ENCODE results near the gene FBXL14.
"Not testable (repeated sequence)": the region's sequence is repeated elsewhere in the genome, so short reads cannot be mapped to it uniquely, and the experiment has no call there.

The FBXL14 gene

DNA sequence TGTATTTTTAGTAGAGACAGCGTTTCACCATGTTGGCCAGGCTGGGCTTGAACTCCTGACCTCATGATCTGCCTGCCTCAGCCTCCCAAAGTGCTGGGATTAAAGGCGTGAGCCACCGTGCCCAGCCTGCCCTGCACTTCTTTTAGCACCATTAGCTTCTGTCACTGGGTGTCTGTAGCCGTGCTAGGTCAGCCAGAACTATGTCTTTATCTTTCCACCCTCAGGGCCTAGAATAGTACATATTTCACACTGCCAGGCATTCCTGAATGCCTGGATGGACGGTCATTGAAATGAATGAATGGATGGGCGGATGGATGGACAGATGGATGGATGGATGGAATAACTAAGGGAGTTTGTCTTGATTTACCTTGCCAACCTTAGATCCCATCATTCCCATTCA, 33.7 kb downstream of the FBXL14 start:
- Histone ChIP-seq H2AFZ (ENCODE audit: low read depth, low read length, severe bottlenecking) (no peak overlapping the region), H3F3A (ENCODE audit: insufficient read depth) (no peaks in the 10 kb centered on the region), H3K36me3 (ENCODE audit: low read length) (no peaks in the 10 kb centered on the region), H3K79me2 (ENCODE audit: insufficient read depth, low read length) (no peaks in the 10 kb centered on the region), H3K4me2 (ENCODE audit: low read depth, low read length, poor library complexity, severe bottlenecking) (no peak overlapping the region), H3K27me3 (ENCODE audit: low read length) (no peaks in the 10 kb centered on the region), H3K27ac (ENCODE audit: low read depth, low read length) (no peak overlapping the region), H3K4me3 (ENCODE audit: insufficient read depth, low read length, poor library complexity, severe bottlenecking) (no peak overlapping the region), H3K9ac (ENCODE audit: low read length) (no peak overlapping the region), H4K20me1 (ENCODE audit: low read depth, low read length) (no peaks in the 10 kb centered on the region), H3K9me3 (ENCODE audit: insufficient read depth, low read length) (no peaks in the 10 kb centered on the region), H3K9me2 (replicated peaks; ENCODE audit: insufficient read depth, low read length) (no peaks in the 10 kb centered on the region)
- TF ChIP-seq EZH2phosphoT487 (conservative IDR thresholded peaks at IDR 0.05; ENCODE audit: low read length) = no peak
- TF ChIP-seq, protein P1, sequence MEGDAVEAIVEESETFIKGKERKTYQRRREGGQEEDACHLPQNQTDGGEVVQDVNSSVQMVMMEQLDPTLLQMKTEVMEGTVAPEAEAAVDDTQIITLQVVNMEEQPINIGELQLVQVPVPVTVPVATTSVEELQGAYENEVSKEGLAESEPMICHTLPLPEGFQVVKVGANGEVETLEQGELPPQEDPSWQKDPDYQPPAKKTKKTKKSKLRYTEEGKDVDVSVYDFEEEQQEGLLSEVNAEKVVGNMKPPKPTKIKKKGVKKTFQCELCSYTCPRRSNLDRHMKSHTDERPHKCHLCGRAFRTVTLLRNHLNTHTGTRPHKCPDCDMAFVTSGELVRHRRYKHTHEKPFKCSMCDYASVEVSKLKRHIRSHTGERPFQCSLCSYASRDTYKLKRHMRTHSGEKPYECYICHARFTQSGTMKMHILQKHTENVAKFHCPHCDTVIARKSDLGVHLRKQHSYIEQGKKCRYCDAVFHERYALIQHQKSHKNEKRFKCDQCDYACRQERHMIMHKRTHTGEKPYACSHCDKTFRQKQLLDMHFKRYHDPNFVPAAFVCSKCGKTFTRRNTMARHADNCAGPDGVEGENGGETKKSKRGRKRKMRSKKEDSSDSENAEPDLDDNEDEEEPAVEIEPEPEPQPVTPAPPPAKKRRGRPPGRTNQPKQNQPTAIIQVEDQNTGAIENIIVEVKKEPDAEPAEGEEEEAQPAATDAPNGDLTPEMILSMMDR (IDR thresholded peaks at IDR 0.05; ENCODE audit: insufficient read depth, low read length, poor library complexity, severe bottlenecking) = no peak

DNA sequence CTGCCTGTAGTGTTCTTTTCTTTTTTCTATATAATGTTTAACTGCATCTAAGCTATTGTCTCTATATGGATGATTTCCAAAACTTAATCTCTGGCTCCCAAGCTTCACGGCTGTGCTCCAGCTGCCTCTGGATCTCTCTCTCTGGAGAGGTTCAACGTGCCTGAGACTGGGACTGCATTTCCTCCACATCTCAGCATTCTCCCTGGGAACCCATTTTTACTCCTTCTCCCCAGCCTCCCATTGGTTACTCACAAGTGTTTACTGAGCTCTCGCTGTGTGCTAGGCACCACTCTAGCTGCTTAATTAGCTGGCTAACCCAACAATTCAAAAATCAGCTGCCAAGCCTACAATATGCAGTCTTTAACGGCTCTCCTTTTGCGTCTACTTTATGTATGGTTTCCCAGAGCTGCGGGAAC, 34.7 kb downstream of the FBXL14 start:
- Histone ChIP-seq H2AFZ (ENCODE audit: low read depth, low read length, severe bottlenecking) (no peak overlapping the region), H3K9me3 (ENCODE audit: insufficient read depth, low read length) (no peaks in the 10 kb centered on the region), H4K20me1 (ENCODE audit: low read depth, low read length) (no peaks in the 10 kb centered on the region), H3K9ac (ENCODE audit: low read length) (no peak overlapping the region), H3K4me3 (ENCODE audit: insufficient read depth, low read length, poor library complexity, severe bottlenecking) (no peak overlapping the region), H3K27ac (ENCODE audit: low read depth, low read length) (no peak overlapping the region), H3K4me2 (ENCODE audit: low read depth, low read length, poor library complexity, severe bottlenecking) (no peak overlapping the region), H3F3A (ENCODE audit: insufficient read depth) (no peaks in the 10 kb centered on the region), H3K36me3 (ENCODE audit: low read length) (no peaks in the 10 kb centered on the region), H3K27me3 (ENCODE audit: low read length) (no peaks in the 10 kb centered on the region), H3K9me2 (replicated peaks; ENCODE audit: insufficient read depth, low read length) (no peaks in the 10 kb centered on the region), H3K79me2 (ENCODE audit: insufficient read depth, low read length) (no peaks in the 10 kb centered on the region)
- TF ChIP-seq, protein P1 (IDR thresholded peaks at IDR 0.05; ENCODE audit: insufficient read depth, low read length, poor library complexity, severe bottlenecking) = no peak
- no peak for TF ChIP-seq EZH2phosphoT487 (conservative IDR thresholded peaks at IDR 0.05; ENCODE audit: low read length)

DNA sequence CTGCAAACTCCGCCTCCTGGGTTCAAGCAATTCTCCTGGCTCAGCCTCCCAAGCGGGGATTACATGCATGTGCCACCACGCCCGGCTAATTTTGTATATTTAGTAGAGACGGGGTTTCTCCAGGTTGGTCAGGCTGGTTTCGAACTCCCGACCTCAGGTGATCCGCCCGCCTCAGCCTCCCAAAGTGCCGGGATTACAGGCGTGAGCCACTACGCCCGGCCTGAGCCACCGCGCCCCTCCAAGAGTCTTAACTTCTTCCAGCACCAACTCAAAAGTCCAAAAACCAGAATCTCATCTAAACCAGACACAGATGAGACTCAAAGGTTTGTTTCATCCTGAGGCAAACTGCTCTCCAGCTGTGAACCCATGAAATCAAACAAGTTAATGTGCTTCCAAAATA, 36.3 kb downstream of the FBXL14 start:
- H3K27me3 ChIP-seq (ENCODE audit: low read length); H3F3A ChIP-seq (ENCODE audit: insufficient read depth); H3K4me3 ChIP-seq (ENCODE audit: insufficient read depth, low read length, poor library complexity, severe bottlenecking); H2AFZ ChIP-seq (ENCODE audit: low read depth, low read length, severe bottlenecking); H4K20me1 ChIP-seq (ENCODE audit: low read depth, low read length); H3K9ac ChIP-seq (ENCODE audit: low read length); H3K79me2 ChIP-seq (ENCODE audit: insufficient read depth, low read length); H3K36me3 ChIP-seq (ENCODE audit: low read length); H3K27ac ChIP-seq (ENCODE audit: low read depth, low read length); H3K9me2 ChIP-seq (replicated peaks; ENCODE audit: insufficient read depth, low read length); H3K9me3 ChIP-seq (ENCODE audit: insufficient read depth, low read length); H3K4me2 ChIP-seq (ENCODE audit: low read depth, low read length, poor library complexity, severe bottlenecking): not testable (repeated sequence)

DNA sequence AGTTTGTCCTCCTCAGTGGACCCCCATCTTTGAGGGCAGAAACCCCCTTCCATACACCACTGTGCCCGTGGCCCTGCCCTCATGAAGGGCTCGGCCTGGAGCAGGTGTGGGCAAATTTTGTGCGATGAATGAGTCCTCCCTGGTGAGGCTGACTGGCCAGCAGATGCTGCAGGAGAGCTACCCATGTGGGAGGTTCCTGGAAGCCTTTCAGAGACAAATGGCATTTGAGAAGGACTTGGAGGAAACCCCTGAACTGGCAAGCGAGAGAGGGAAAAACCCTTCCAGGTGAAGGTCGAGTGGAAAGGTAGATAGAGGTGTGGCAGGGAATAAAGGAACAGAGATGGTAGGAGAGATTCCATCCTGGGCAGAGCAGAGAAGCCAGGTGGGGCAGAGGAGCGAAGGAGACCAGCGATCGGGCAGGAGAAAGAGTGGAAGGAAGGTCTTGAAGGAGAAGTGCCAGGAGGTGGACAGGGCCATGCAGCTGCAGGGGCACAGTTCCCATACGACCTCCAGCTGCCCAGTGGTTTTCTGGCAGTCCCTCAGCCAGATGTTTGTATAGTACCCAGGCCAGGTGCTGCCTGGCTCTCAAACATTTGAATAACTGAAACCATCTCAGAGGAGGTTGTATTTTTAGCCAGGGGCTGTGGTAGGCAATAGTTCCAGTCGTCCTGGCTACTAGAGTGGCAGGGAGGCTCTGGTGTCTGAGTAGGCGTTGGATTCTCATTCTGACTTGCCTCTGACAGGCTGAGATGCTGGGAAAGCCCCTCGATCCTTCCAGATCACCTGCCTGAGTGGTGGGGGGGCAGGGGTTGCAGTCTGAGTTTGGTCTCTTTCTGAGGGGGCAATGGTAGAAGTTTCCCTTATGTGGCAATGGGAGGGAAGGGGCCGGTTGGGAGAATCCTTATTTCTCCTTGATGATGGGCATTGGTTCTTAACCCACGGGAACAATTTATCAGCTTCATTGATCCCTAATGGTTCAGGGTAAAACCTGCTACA, 40.1 kb downstream of the FBXL14 start:
- H3K36me3 ChIP-seq (ENCODE audit: low read length) = no peaks in the 10 kb centered on the region
- TF ChIP-seq, protein P1 (IDR thresholded peaks at IDR 0.05; ENCODE audit: insufficient read depth, low read length, poor library complexity, severe bottlenecking) = no peak
- no peak for TF ChIP-seq EZH2phosphoT487 (conservative IDR thresholded peaks at IDR 0.05; ENCODE audit: low read length)
- H3K4me3 ChIP-seq (ENCODE audit: insufficient read depth, low read length, poor library complexity, severe bottlenecking) = no peak overlapping the region
- H3K9me3 ChIP-seq (ENCODE audit: insufficient read depth, low read length) = no peaks in the 10 kb centered on the region
- H3K79me2 ChIP-seq (ENCODE audit: insufficient read depth, low read length) = no peaks in the 10 kb centered on the region
- no peaks in the 10 kb centered on the region for H3F3A ChIP-seq (ENCODE audit: insufficient read depth)
- no peaks in the 10 kb centered on the region for H3K9me2 ChIP-seq (replicated peaks; ENCODE audit: insufficient read depth, low read length)
- H2AFZ ChIP-seq (ENCODE audit: low read depth, low read length, severe bottlenecking) = no peak overlapping the region
- peak overlapping the region; percentile 17 for H3K4me2 ChIP-seq (ENCODE audit: low read depth, low read length, poor library complexity, severe bottlenecking)
- H3K9ac ChIP-seq (ENCODE audit: low read length) = no peak overlapping the region
- H3K27me3 ChIP-seq (ENCODE audit: low read length) = no peaks in the 10 kb centered on the region
- H4K20me1 ChIP-seq (ENCODE audit: low read depth, low read length) = no peaks in the 10 kb centered on the region
- no peak overlapping the region for H3K27ac ChIP-seq (ENCODE audit: low read depth, low read length)

All from SU-DHL-6 (cell line).